A673 (cell line): ENCODE measurements around the gene FRS3. TPM values are rescaled to one million over a fixed set of nuclear protein-coding genes. Genes with fewer than 3 reads are reported as not detected.

Source experiments
- BruUV-seq: library from RNA; stranded (reverse); fragments of 400-500 nt; replicated peaks from 2 replicates; lab custom pipeline; 2021; lab: Mats Ljungman, UMichigan
- CTCF ChIA-PET: fragments of 300-600 bp; sonication (Branson Sonifier 250); formaldehyde crosslinking; loops from one replicate; lab custom pipeline; 2022; ENCODE audit warnings: antibody characterized with exemption; lab: Charles Lee
- POLR2A ChIA-PET: fragments of 300-600 bp; sonication (Branson Sonifier 250); formaldehyde crosslinking; loops from one replicate; lab custom pipeline; 2022; ENCODE audit warnings: antibody characterized with exemption; ENCODE audit not compliant: low non-redundant PET; lab: Charles Lee
- DNase-seq: peaks from one replicate; pipeline ENCODE4 v3.0.0-alpha.2; 2015; ENCODE audit warnings: low spot score
- H3K27ac ChIP-seq: fragments of 200-600 bp; sonication (generic); 2 replicates; pipeline ENCODE4 v1.5.1; 2016; ENCODE audit warnings: mixed run types, low read depth, mild to moderate bottlenecking, mixed read lengths, antibody characterized with exemption, low read length; ENCODE audit not compliant: poor library complexity, severe bottlenecking
- H3K27me3 ChIP-seq: fragments of 200-600 bp; sonication (generic); replicated peaks from 2 replicates; pipeline ENCODE4 v1.6.1; 2017; ENCODE audit warnings: mixed run types, low read depth, mild to moderate bottlenecking, mixed read lengths, antibody characterized with exemption, low read length; ENCODE audit not compliant: insufficient read depth, poor library complexity
- H3K36me3 ChIP-seq: fragments of 200-600 bp; sonication (generic); 2 replicates; pipeline ENCODE4 v1.6.1; 2016; ENCODE audit warnings: mixed run types, mild to moderate bottlenecking, mixed read lengths, antibody characterized with exemption, low read length; ENCODE audit not compliant: insufficient read depth, poor library complexity, severe bottlenecking
- H3K4me1 ChIP-seq: fragments of 200-600 bp; sonication (generic); 2 replicates; pipeline ENCODE4 v1.6.1; 2017; ENCODE audit warnings: mixed run types, mild to moderate bottlenecking, mixed read lengths, antibody characterized with exemption, low read length; ENCODE audit not compliant: insufficient read depth, poor library complexity, severe bottlenecking
- H3K4me3 ChIP-seq: fragments of 200-600 bp; sonication (generic); 2 replicates; pipeline ENCODE4 v1.5.1; 2016; ENCODE audit warnings: low read depth, mixed run types, mild to moderate bottlenecking, mixed read lengths, low read length; ENCODE audit not compliant: poor library complexity, severe bottlenecking
- H3K9me3 ChIP-seq: fragments of 200-600 bp; sonication (generic); 2 replicates; pipeline ENCODE4 v1.6.1; 2016; ENCODE audit warnings: mixed run types, low read depth, mild to moderate bottlenecking, mixed read lengths, antibody characterized with exemption, low read length; ENCODE audit not compliant: poor library complexity, severe bottlenecking
- EZH2 ChIP-seq: fragments of 200-600 bp; sonication (generic); IDR thresholded peaks from 2 replicates; pipeline ENCODE4 v1.6.1; 2017; ENCODE audit warnings: borderline replicate concordance, low read depth, mild to moderate bottlenecking, mixed read lengths, antibody characterized with exemption, low read length; ENCODE audit not compliant: poor library complexity, severe bottlenecking
- intact Hi-C: fragments of 100-400 bp; cut with micrococcal nuclease; formaldehyde crosslinking; loops from one replicate; pipeline ENCODE4 v1.10.0; 2022; ENCODE audit not compliant: unreplicated experiment
- total RNA-seq: library from RNA; stranded (reverse); gene quantifications from 2 replicates; pipeline ENCODE4 v1.2.3, GENCODE V29; 2021
- TF ChIP-seq, protein P1 (sequence below): fragments of 300-800, 200-600 bp; sonication (generic); conservative IDR thresholded peaks from 2 replicates; pipeline ENCODE4 v1.5.1; 2017; ENCODE audit warnings: low read depth, mild to moderate bottlenecking, antibody characterized with exemption, low read length, moderate library complexity, mixed read lengths

Gene FRS3
- total RNA-seq, 1 experiment from 2014 or later: 3.0 TPM

GRCh38 chr6:41722969-41723529, 56.7 kb downstream of the FRS3 start:
- DNase-seq: no peak
- Histone ChIP-seq H3K36me3 (no peaks in the 10 kb centered on the region), H3K27ac (peak overlapping the region; percentile 84), H3K4me1 (peaks cover 32% of the 10 kb centered on the region), H3K9me3 (no peaks in the 10 kb centered on the region), H3K4me3 (peak overlapping the region; percentile 2), H3K27me3 (no peaks in the 10 kb centered on the region)
- intact Hi-C loops: no loop called here
- TF ChIP-seq EZH2: no peak
- no TSS peak for BruUV-seq
- POLR2A ChIA-PET: no interaction called here
- CTCF ChIA-PET: no interaction called here

DNA sequence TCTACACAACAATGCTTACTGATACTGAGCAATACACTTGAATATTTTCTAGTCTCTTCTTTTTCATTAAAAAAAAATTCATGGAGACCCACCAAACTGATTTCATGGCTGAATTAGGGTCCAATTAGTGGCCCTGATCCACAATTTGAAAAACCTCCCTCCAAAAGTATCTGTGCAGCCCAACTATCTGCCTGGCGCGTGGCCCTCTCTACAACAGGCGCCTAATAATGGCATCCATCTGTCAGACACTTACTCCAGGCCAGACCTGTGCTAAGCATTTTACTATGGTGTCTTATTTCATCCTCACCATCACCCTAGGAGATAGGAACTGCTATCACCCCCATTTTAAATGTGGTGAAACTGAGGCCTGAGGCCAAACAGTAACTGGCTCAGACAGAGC, 58.3 kb downstream of the FRS3 start:
- POLR2A ChIA-PET: no interaction called here
- intact Hi-C loops: no loop called here
- no peaks in the 10 kb centered on the region for H3K27me3 ChIP-seq
- no peaks in the 10 kb centered on the region for H3K36me3 ChIP-seq
- CTCF ChIA-PET: no interaction called here
- H3K9me3 ChIP-seq: no peaks in the 10 kb centered on the region
- TF ChIP-seq, protein P1, sequence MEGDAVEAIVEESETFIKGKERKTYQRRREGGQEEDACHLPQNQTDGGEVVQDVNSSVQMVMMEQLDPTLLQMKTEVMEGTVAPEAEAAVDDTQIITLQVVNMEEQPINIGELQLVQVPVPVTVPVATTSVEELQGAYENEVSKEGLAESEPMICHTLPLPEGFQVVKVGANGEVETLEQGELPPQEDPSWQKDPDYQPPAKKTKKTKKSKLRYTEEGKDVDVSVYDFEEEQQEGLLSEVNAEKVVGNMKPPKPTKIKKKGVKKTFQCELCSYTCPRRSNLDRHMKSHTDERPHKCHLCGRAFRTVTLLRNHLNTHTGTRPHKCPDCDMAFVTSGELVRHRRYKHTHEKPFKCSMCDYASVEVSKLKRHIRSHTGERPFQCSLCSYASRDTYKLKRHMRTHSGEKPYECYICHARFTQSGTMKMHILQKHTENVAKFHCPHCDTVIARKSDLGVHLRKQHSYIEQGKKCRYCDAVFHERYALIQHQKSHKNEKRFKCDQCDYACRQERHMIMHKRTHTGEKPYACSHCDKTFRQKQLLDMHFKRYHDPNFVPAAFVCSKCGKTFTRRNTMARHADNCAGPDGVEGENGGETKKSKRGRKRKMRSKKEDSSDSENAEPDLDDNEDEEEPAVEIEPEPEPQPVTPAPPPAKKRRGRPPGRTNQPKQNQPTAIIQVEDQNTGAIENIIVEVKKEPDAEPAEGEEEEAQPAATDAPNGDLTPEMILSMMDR: no peak
- no peak for TF ChIP-seq EZH2
- no TSS peak for BruUV-seq
- DNase-seq: no peak
- no peak overlapping the region for H3K4me3 ChIP-seq
- peaks cover 49% of the 10 kb centered on the region for H3K4me1 ChIP-seq
- no peak overlapping the region for H3K27ac ChIP-seq

- peaks cover 53% of the 10 kb centered on the region for H3K4me1 ChIP-seq
- no TSS peak for BruUV-seq
- TF ChIP-seq, protein P1: no peak
- TF ChIP-seq EZH2: no peak
- DNase-seq: no peak
- H3K36me3 ChIP-seq: no peaks in the 10 kb centered on the region
- ChIA-PET POLR2A (no interaction called here), CTCF (no interaction called here)
- H3K27me3 ChIP-seq: no peaks in the 10 kb centered on the region
- H3K27ac ChIP-seq: no peak overlapping the region
- no peak overlapping the region for H3K4me3 ChIP-seq
- intact Hi-C loops: no loop called here
- no peaks in the 10 kb centered on the region for H3K9me3 ChIP-seq
Measured at GRCh38 chr6:41720783-41721182, 58.9 kb downstream of the FRS3 start.

- H3K9me3 ChIP-seq: no peaks in the 10 kb centered on the region
- peaks cover 53% of the 10 kb centered on the region for H3K4me1 ChIP-seq
- BruUV-seq: no TSS peak
- DNase-seq: no peak
- H3K36me3 ChIP-seq: no peaks in the 10 kb centered on the region
- H3K27me3 ChIP-seq: no peaks in the 10 kb centered on the region
- ChIA-PET POLR2A (no interaction called here), CTCF (no interaction called here)
- TF ChIP-seq, protein P1: no peak
- no peak for TF ChIP-seq EZH2
- intact Hi-C loops: no loop called here
- H3K4me3 ChIP-seq: no peak overlapping the region
- no peak overlapping the region for H3K27ac ChIP-seq
Measured at GRCh38 chr6:41720262-41720620, 59.5 kb downstream of the FRS3 start.
